Measurements from ENCODE around the gene CCDC177. TPM values are rescaled to one million over a fixed set of nuclear protein-coding genes. Genes with fewer than 3 reads are reported as not detected.

CCDC177 gene
- polyA plus RNA-seq, 1 donor = 0.07 TPM

DNA sequence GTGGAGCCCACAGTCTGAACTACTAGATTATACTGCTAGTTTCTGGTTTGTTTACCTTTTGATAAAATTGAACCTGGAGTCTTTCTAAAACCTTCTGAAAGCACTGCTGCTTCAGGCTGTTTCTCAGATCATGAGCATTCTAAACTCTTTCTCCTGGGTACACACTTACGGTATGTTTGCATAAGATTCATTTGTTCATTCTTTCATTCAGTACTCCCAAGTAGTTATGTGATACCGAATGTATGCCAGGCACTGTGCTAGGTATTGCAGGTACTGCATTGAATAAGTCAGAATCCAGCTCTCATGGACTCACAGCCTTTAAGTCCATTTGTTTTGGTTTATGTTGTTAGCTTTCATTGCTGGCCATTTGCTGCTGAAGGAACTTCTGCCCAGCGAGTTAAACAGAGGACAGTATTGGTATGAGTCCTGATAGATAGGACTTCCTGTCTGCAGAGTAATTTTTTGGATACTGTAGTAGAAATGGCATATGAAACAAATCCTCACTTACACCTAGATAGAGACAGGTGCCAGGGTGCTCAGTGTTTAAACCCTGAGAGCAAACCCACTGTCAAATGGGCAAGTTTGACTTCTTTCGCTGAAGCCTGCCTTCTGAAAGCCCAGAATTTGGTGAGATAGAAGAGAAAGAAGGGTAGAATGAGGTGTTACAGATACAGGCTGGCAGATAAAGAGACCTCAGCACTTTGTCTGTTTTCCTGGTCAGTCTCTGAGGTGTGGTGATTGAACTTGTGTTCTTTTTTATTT is 38.8 kb upstream of the CCDC177 start:
- Histone ChIP-seq H3K4me1 (ENCODE audit: control insufficient read depth, insufficient read depth, low read length) (peaks cover 48% of the 10 kb centered on the region), H3K4me3 (ENCODE audit: low read length) (peak overlapping the region; percentile 78), H3K27ac (ENCODE audit: low read length) (peak overlapping the region; percentile 90), H3K27me3 (ENCODE audit: control insufficient read depth, insufficient read depth, low read length) (no peaks in the 10 kb centered on the region), H3K9me3 (ENCODE audit: control insufficient read depth, low read depth, low read length) (no peaks in the 10 kb centered on the region), H3K36me3 (ENCODE audit: control insufficient read depth, insufficient read depth, low read length) (no peaks in the 10 kb centered on the region)
- WGBS (ENCODE audit: insufficient coverage, low lambda C conversion rate) = 100% methylated on average over 1 of the region's 4 CpGs
- DNase-seq = peak in 1 of 2 donors; percentile 41

DNA sequence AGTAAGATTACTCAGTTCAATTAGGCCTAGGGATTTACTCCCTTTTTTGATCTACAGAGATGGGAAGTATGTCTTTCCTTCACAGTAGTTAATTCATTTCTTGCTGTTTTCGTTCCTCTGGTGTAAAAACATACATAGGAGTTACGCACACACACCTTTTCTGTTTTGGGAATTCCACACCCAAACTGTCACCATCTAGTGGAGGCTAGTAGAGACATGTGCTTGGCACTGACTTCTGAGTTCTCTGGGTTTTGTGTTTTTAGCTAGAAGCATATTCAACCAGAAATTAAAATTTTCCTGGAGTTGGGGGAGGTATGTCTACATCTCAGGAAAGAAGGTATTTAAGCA is 38.1 kb upstream of the CCDC177 start:
- DNase-seq = peak in 1 of 2 donors; percentile 37
- Histone ChIP-seq H3K27ac (ENCODE audit: low read length) (peak overlapping the region; percentile 90), H3K27me3 (ENCODE audit: control insufficient read depth, insufficient read depth, low read length) (no peaks in the 10 kb centered on the region), H3K36me3 (ENCODE audit: control insufficient read depth, insufficient read depth, low read length) (no peaks in the 10 kb centered on the region), H3K4me1 (ENCODE audit: control insufficient read depth, insufficient read depth, low read length) (peaks cover 43% of the 10 kb centered on the region), H3K4me3 (ENCODE audit: low read length) (peak overlapping the region; percentile 78), H3K9me3 (ENCODE audit: control insufficient read depth, low read depth, low read length) (no peaks in the 10 kb centered on the region)
- no CpG with 5 or more reads among the region's 2 CpGs for WGBS (ENCODE audit: insufficient coverage, low lambda C conversion rate)

- H3K4me1 ChIP-seq (ENCODE audit: control insufficient read depth, insufficient read depth, low read length) = peaks cover 45% of the 10 kb centered on the region
Measured at GRCh38 chr14:69612014-69612782, 37.5 kb upstream of the CCDC177 start.

DNA sequence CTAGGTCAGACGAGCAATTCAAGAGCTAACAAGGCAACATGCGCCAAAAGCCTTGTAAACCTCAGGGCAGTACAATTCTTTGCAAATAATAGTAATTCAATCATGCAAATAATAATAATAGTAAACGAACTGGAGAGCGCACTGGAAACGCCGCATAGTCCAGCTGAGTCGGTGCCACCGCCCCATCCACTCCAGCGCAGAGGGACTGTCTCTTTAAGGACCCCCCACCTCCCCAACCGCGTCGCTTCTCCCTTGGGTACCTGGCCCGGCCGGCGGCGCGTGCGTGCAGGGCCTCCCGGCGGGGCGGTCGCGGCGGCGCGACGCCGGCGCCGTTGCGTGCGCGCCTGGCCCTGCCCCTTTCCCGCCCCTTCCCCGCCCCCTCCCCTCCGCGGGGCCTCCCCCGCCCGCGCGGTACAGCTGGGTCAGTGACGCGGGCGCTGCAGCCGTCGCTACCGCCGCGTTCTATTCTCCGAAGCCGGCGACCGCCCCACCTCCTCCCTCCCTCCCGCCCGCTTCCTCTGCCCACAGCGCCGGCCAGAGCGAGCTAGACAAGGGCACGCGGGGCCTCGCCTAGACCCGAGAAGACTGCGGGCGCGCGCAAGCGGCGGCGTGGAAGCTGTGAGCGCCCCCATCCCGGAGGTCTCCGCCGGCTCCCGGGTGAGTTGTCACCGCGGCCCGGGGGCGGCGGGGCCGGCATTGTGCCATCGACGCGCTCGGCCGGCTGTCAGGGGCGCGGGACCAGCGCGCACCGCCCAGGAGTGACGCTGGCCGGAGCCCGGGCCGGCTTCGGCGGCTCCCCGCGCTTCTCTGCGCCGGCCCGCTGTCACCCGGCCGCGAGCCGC is 36.7 kb upstream of the CCDC177 start, which contains the start of gene SUSD6:
Gene SUSD6 (plus strand): TSS at position 425 of the 842 bp plus-strand sequence. CDS start 46,997 bp downstream, outside the sequence.
- peak; percentile 86 to 92 for DNase-seq
- no peaks in the 10 kb centered on the region for H3K27me3 ChIP-seq (ENCODE audit: control insufficient read depth, insufficient read depth, low read length)
- peaks cover 54% of the 10 kb centered on the region for H3K4me1 ChIP-seq (ENCODE audit: control insufficient read depth, insufficient read depth, low read length)
- WGBS (ENCODE audit: insufficient coverage, low lambda C conversion rate) = no CpG with 5 or more reads among the region's 105 CpGs
- no peaks in the 10 kb centered on the region for H3K9me3 ChIP-seq (ENCODE audit: control insufficient read depth, low read depth, low read length)
- H3K4me3 ChIP-seq (ENCODE audit: low read length) = peak within 1 kb of the TSS; percentile 78
- H3K36me3 ChIP-seq (ENCODE audit: control insufficient read depth, insufficient read depth, low read length) = no peaks in the 10 kb centered on the region
- H3K27ac ChIP-seq (ENCODE audit: low read length) = peak within 1 kb of the TSS; percentile 90

More at GRCh38 chr14:69612014-69612782, 37.5 kb upstream of the CCDC177 start:
- DNase-seq = peak in 1 of 2 donors; percentile 63
- Histone ChIP-seq H3K27me3 (ENCODE audit: control insufficient read depth, insufficient read depth, low read length) (no peaks in the 10 kb centered on the region), H3K4me3 (ENCODE audit: low read length) (peak overlapping the region; percentile 78), H3K9me3 (ENCODE audit: control insufficient read depth, low read depth, low read length) (no peaks in the 10 kb centered on the region), H3K27ac (ENCODE audit: low read length) (peak overlapping the region; percentile 90), H3K36me3 (ENCODE audit: control insufficient read depth, insufficient read depth, low read length) (no peaks in the 10 kb centered on the region)
- WGBS (ENCODE audit: insufficient coverage, low lambda C conversion rate) = 0% methylated on average over 2 of the region's 47 CpGs

DNA sequence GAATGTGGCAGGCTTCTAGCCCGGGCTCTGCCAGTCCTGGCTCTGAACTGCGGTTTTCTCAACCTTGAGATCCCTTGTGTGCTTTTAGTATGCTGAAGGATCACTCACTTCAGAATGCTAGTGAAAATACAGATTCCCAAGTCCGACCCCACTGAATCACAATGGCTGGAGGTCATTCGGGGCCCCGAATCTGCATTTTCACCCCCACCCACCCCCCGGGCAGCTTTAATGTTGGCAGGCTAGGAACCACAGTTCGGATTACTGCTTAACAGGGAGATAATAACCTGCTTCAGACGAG is 36.2 kb upstream of the CCDC177 start:
- Histone ChIP-seq H3K27ac (ENCODE audit: low read length) (peak overlapping the region; percentile 74), H3K9me3 (ENCODE audit: control insufficient read depth, low read depth, low read length) (no peaks in the 10 kb centered on the region), H3K36me3 (ENCODE audit: control insufficient read depth, insufficient read depth, low read length) (no peaks in the 10 kb centered on the region), H3K27me3 (ENCODE audit: control insufficient read depth, insufficient read depth, low read length) (no peaks in the 10 kb centered on the region), H3K4me1 (ENCODE audit: control insufficient read depth, insufficient read depth, low read length) (peaks cover 59% of the 10 kb centered on the region), H3K4me3 (ENCODE audit: low read length) (peak overlapping the region; percentile 58)
- no CpG with 5 or more reads among the region's 8 CpGs for WGBS (ENCODE audit: insufficient coverage, low lambda C conversion rate)
- no peak for DNase-seq

GRCh38 chr14:69610020-69610873 is 35.6 kb upstream of the CCDC177 start:
- Histone ChIP-seq H3K27me3 (ENCODE audit: control insufficient read depth, insufficient read depth, low read length) (no peaks in the 10 kb centered on the region), H3K36me3 (ENCODE audit: control insufficient read depth, insufficient read depth, low read length) (no peaks in the 10 kb centered on the region), H3K4me3 (ENCODE audit: low read length) (peak overlapping the region; percentile 58), H3K9me3 (ENCODE audit: control insufficient read depth, low read depth, low read length) (no peaks in the 10 kb centered on the region), H3K4me1 (ENCODE audit: control insufficient read depth, insufficient read depth, low read length) (peaks cover 62% of the 10 kb centered on the region), H3K27ac (ENCODE audit: low read length) (peak overlapping the region; percentile 74)
- no CpG with 5 or more reads among the region's 8 CpGs for WGBS (ENCODE audit: insufficient coverage, low lambda C conversion rate)
- DNase-seq = peak in 1 of 2 donors; percentile 58

DNA sequence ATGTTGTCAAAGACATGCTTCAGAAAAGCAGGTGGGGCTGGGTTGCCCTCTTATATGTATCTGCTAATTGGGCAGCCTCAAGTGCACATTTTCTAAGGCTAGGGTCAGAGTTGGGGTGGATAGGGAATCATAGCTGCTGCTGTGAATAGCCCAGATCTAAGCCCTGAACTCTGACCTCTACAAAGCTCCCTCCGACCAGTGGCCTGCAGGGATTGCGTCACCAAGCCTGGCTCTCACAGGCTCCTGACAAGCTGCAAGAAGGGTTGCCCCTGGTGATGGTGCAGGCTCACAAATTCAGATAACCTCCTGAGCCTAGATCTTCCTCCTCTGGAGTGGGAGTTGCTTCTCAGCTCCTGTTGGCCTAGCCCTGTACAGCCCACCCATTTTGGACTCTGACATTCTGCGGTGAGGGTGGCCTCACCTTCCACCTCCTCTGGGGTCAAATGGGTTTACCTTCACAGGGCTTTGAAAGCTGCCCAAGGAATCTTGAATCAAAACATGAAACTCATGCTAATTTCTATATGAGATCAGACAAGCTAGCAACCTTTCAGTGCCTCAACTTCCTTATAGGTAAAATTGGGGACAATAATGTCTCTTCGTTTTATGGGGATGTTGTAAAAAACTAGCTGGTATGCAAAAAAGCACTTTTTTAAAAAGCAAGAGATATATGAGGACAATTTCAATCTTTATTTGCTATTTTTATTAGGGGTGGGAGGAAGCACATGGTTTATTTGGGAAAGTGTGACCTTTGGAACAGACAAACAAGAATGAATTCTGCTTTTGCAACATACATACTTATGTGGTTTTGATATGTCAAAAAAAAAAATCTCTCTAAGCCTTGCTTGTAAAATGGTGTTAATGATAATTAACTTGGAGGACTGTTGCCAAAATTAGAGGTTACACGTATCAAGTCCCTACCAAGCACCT is 31.9 kb upstream of the CCDC177 start:
- Histone ChIP-seq H3K4me1 (ENCODE audit: control insufficient read depth, insufficient read depth, low read length) (peaks cover 35% of the 10 kb centered on the region), H3K36me3 (ENCODE audit: control insufficient read depth, insufficient read depth, low read length) (no peaks in the 10 kb centered on the region), H3K27ac (ENCODE audit: low read length) (peak overlapping the region; percentile 78), H3K27me3 (ENCODE audit: control insufficient read depth, insufficient read depth, low read length) (no peaks in the 10 kb centered on the region), H3K9me3 (ENCODE audit: control insufficient read depth, low read depth, low read length) (no peaks in the 10 kb centered on the region), H3K4me3 (ENCODE audit: low read length) (no peak overlapping the region)
- DNase-seq = peak in 1 of 2 donors; percentile 74
- WGBS (ENCODE audit: insufficient coverage, low lambda C conversion rate) = 17% methylated on average over 1 of the region's 5 CpGs

DNA sequence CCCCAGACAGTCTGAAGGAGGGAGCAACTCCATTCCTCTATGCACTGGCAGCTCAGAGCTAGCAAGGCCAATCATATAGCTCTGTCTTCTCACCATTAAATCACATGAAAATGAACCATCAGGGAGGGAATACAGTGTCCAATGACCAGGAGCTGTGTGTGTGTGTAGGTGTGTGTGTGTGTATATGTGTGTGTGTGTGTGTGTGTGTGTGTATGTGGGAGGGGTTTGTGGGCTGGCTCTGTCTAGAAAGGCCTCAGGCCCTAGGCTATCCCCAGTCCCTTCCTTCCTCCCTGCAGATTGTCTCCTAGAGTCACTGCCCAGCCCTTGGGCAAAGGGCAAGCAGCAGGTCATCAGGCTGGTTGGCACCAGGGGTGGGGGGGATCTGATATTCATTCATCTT is 31.1 kb upstream of the CCDC177 start:
- no peaks in the 10 kb centered on the region for H3K9me3 ChIP-seq (ENCODE audit: control insufficient read depth, low read depth, low read length)
- DNase-seq = peak in 1 of 2 donors; percentile 61
- no peaks in the 10 kb centered on the region for H3K36me3 ChIP-seq (ENCODE audit: control insufficient read depth, insufficient read depth, low read length)
- peaks cover 32% of the 10 kb centered on the region for H3K4me1 ChIP-seq (ENCODE audit: control insufficient read depth, insufficient read depth, low read length)
- H3K27me3 ChIP-seq (ENCODE audit: control insufficient read depth, insufficient read depth, low read length) = no peaks in the 10 kb centered on the region
- no peak overlapping the region for H3K4me3 ChIP-seq (ENCODE audit: low read length)
- H3K27ac ChIP-seq (ENCODE audit: low read length) = peak overlapping the region; percentile 78

DNA sequence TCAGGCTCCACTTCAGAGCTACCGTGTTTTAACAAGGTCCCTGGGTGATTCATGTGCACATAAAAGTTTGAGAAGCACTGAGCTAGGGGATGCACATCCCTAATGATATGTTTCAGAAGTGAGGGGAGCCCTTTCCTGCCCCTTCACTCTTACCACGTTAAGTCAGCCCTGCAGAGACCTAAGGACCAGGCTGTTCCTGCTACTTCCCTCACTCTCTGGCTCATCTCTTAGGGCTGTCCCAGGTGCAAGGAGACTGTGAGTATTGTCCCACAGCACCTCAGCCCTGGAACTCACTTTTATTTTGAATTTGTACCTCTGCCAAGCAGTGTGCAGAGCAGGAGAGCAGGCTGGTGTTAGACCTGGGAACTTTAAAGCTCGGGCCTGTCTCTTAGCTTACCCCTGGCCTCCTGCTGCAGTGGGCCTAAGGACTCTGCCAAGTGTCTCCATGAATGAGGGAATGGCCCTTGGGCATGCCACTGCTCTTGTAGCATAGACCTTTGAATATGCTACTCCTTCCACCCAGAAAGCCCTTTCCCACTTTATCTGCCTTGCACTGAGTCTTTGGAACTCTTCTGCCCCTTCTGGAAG is 25.7 kb upstream of the CCDC177 start:
- WGBS (ENCODE audit: insufficient coverage, low lambda C conversion rate) = no CpG with 5 or more reads among the region's 3 CpGs
- H3K4me3 ChIP-seq (ENCODE audit: low read length) = no peak overlapping the region
- H3K9me3 ChIP-seq (ENCODE audit: control insufficient read depth, low read depth, low read length) = no peaks in the 10 kb centered on the region
- no peaks in the 10 kb centered on the region for H3K36me3 ChIP-seq (ENCODE audit: control insufficient read depth, insufficient read depth, low read length)
- H3K27ac ChIP-seq (ENCODE audit: low read length) = no peak overlapping the region
- DNase-seq = no peak
- H3K27me3 ChIP-seq (ENCODE audit: control insufficient read depth, insufficient read depth, low read length) = no peaks in the 10 kb centered on the region
- peaks cover 1% of the 10 kb centered on the region for H3K4me1 ChIP-seq (ENCODE audit: control insufficient read depth, insufficient read depth, low read length)

Data from large intestine (tissue), 3 donors.